Esophagus squamous epithelium (tissue), 4 donors: ENCODE data around the gene CCDC69.

Experiments
- POLR2A ChIP-seq, 4 donors: fragments of 450-650 bp; IDR thresholded peaks; one replicate each; pipeline ENCODE4 v1.6.1; 2017; ENCODE audit warnings: antibody characterized with exemption in 4 of 4, mild to moderate bottlenecking in 4 of 4, moderate library complexity in 3 of 4
- TF ChIP-seq, protein P1 (sequence below), 6 experiments: fragments of 450-650 bp in 4 of 6; fragments of 200-600 bp in 2 of 6; sonication (generic) in 2 of 6; IDR thresholded peaks; one replicate each; pipeline ENCODE4 v1.5.1; 2016 to 2019; ENCODE audit warnings: antibody characterized with exemption in 6 of 6, mild to moderate bottlenecking in 4 of 6, moderate library complexity in 4 of 6

DNA sequence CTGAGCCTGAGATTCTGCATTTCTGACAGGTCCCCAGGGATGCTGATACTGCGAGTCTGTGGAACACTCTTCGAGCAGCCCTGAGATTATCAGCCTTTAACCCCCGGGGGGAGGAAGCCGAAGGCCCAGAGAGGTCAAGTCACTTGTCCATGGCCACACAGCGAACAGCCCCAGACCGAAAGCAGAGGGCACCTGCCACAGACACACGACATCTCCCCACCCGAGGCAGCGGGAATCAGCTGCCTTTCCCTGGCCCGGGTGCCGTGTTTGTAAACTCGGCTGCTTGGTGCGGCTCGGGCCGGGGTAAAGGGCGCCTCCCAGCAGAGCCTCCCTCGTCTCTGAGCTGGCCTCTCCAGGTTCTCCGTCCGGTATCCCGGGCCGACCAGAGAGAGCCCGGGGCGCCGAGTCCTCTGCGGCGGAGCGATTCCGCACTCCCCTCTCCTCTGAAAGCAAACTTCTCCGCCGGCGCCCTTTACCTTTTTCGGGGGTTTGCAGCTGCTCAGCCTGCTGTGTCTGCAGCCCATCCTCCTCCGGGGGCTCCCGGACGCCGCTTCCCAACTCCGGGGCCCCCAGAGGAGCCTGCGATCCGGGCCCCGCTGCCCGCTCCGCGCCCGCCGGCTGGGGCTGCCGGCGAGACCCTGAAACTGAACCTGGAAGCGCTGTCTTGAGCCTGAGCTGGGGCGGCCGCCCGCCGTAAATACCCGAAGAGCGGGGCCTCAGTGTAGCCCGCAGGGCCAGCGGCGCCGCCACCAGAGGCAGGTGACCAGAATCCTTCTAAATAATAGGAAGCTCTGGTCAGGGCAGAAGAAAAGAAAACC is at the start of gene CCDC69:
- TF ChIP-seq, protein P1, sequence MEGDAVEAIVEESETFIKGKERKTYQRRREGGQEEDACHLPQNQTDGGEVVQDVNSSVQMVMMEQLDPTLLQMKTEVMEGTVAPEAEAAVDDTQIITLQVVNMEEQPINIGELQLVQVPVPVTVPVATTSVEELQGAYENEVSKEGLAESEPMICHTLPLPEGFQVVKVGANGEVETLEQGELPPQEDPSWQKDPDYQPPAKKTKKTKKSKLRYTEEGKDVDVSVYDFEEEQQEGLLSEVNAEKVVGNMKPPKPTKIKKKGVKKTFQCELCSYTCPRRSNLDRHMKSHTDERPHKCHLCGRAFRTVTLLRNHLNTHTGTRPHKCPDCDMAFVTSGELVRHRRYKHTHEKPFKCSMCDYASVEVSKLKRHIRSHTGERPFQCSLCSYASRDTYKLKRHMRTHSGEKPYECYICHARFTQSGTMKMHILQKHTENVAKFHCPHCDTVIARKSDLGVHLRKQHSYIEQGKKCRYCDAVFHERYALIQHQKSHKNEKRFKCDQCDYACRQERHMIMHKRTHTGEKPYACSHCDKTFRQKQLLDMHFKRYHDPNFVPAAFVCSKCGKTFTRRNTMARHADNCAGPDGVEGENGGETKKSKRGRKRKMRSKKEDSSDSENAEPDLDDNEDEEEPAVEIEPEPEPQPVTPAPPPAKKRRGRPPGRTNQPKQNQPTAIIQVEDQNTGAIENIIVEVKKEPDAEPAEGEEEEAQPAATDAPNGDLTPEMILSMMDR (IDR thresholded peaks at IDR 0.05), result peak in 5 of 6 experiments; percentile 9 to 26 (median 22)
- TF ChIP-seq POLR2A (IDR thresholded peaks at IDR 0.05), result peak in 2 of 4 donors; percentile 89
